NCI-H128 (cell line): Measurements from ENCODE around the gene SORBS2.

Experiments
- DNase-seq: peaks from one replicate; lab custom pipeline; 2025; ENCODE audit not compliant: unreplicated experiment; lab: John Stamatoyannopoulos, UW

The SORBS2 gene

GRCh38 chr4:185740471-185740873, 71.5 kb downstream of the SORBS2 start:
- DNase-seq: no peak

- no peak for DNase-seq
These were observed 73.2 kb downstream of the SORBS2 start for GRCh38 chr4:185738820-185739219.

- DNase-seq: no peak
These were observed 73.9 kb downstream of the SORBS2 start for GRCh38 chr4:185738038-185738552.

GRCh38 chr4:185737489-185738037, 74.4 kb downstream of the SORBS2 start:
- no peak for DNase-seq

GRCh38 chr4:185736882-185737281, 75.1 kb downstream of the SORBS2 start:
- no peak for DNase-seq

- no peak for DNase-seq
These were observed 76.1 kb downstream of the SORBS2 start for GRCh38 chr4:185735866-185736400.

- no peak for DNase-seq
These were observed 77.1 kb downstream of the SORBS2 start for GRCh38 chr4:185734930-185735329.

- DNase-seq: no peak
These were observed 77.8 kb downstream of the SORBS2 start for GRCh38 chr4:185734214-185734613.

GRCh38 chr4:185730849-185731608, 81.0 kb downstream of the SORBS2 start:
- DNase-seq: no peak

GRCh38 chr4:185730387-185730786, 81.6 kb downstream of the SORBS2 start:
- DNase-seq: no peak

GRCh38 chr4:185729391-185729804, 82.6 kb downstream of the SORBS2 start:
- no peak for DNase-seq

GRCh38 chr4:185728893-185729292, 83.1 kb downstream of the SORBS2 start:
- no peak for DNase-seq

GRCh38 chr4:185726931-185727330, 85.1 kb downstream of the SORBS2 start:
- DNase-seq: no peak

GRCh38 chr4:185723631-185724260, 88.2 kb downstream of the SORBS2 start:
- DNase-seq: no peak

- no peak for DNase-seq
These were observed 90.0 kb downstream of the SORBS2 start for GRCh38 chr4:185722029-185722316.

- no peak for DNase-seq
These were observed 90.6 kb downstream of the SORBS2 start for GRCh38 chr4:185721190-185722028.

GRCh38 chr4:185719500-185719858, 92.5 kb downstream of the SORBS2 start:
- DNase-seq: no peak

GRCh38 chr4:185718578-185719499, 93.2 kb downstream of the SORBS2 start:
- DNase-seq: no peak

- DNase-seq: no peak
These were observed 94.6 kb downstream of the SORBS2 start for GRCh38 chr4:185717377-185717741.
